K562 (cell line): Measurements from ENCODE around the gene CAB39. TPM values are rescaled to one million over a fixed set of nuclear protein-coding genes. Genes with fewer than 3 reads are reported as not detected.

Source experiments
- ATAC-seq: fragments of 200-7000 bp; cut with Tn5 transposase; 3 replicates; pipeline ENCODE4 v1.9.1; 2020; ENCODE audit warnings: moderate library complexity
- BruUV-seq: library from RNA; stranded (reverse); fragments of 400-500 nt; replicated peaks from 2 replicates; lab custom pipeline; 2021; lab: Mats Ljungman, UMichigan
- CTCF ChIA-PET: fragments of 300-600 bp; formaldehyde crosslinking; extraction: SDS; loops from one replicate; lab custom pipeline; 2021; ENCODE audit warnings: low intra/inter-chr PET ratio; lab: Yijun Ruan, JAX
- POLR2A ChIA-PET: fragments of 300-600, 350-650 bp; sonication (Branson Sonifier 250); formaldehyde crosslinking; extraction: SDS; loops from one replicate; lab custom pipeline; 2021; ENCODE audit warnings: antibody characterized with exemption, inconsistent platforms; lab: Yijun Ruan, JAX
- DNase-seq, 4 experiments: peaks; one replicate each; pipeline versions ENCODE4 v3.0.0 to v3.0.0-alpha.2; 2011 to 2018; ENCODE audit warnings: low spot score in 3 of 4, mixed read lengths in 3 of 4; ENCODE audit errors: extremely low read depth in 1 of 4
- FAIRE-seq: peaks from 2 replicates; lab custom pipeline; 2011; peaks lifted over from hg19 to GRCh38; lab: Jason Lieb, UNC
- H2AFZ ChIP-seq: 2 replicates; pipeline ENCODE4 v1.6.0; 2011; ENCODE audit warnings: low read depth, low read length, control low read depth, inconsistent platforms
- H3K27ac ChIP-seq: fragments of 200-600 bp; 3 replicates; pipeline ENCODE4 v1.8.0; 2011; ENCODE audit warnings: low read depth, mild to moderate bottlenecking, control low read depth, inconsistent platforms, low read length, moderate library complexity, mixed read lengths; ENCODE audit errors: extremely low read depth
- H3K27me3 ChIP-seq, 2 experiments: fragments of 300-600 bp in 1 of 2; 2 replicates in 1 of 2; 3 replicates in 1 of 2; pipeline versions ENCODE4 v1.6.0 to v1.8.0; 2011; ENCODE audit warnings: inconsistent platforms in 2 of 2, low read length in 2 of 2, mild to moderate bottlenecking in 1 of 2, mixed read lengths in 1 of 2, moderate library complexity in 1 of 2; ENCODE audit not compliant: control insufficient read depth in 2 of 2, insufficient read depth in 2 of 2
- H3K36me3 ChIP-seq: fragments of 300-600 bp; 3 replicates; pipeline ENCODE4 v1.8.0; 2011; ENCODE audit warnings: mild to moderate bottlenecking, low read length, inconsistent platforms; ENCODE audit not compliant: control insufficient read depth, insufficient read depth
- H3K4me1 ChIP-seq, 2 experiments: fragments of 200-600 bp in 1 of 2; replicated peaks in 1 of 2; 2 replicates in 1 of 2; 3 replicates in 1 of 2; pipeline versions ENCODE4 v1.5.1 to v1.8.0; 2011; ENCODE audit warnings: inconsistent platforms in 2 of 2, low read length in 2 of 2, mild to moderate bottlenecking in 1 of 2, mixed read lengths in 1 of 2, moderate library complexity in 1 of 2; ENCODE audit not compliant: control insufficient read depth in 2 of 2, insufficient read depth in 2 of 2
- H3K4me2 ChIP-seq: 2 replicates; pipeline ENCODE4 v1.6.1; 2011; ENCODE audit warnings: low read length, control low read depth, inconsistent platforms, mixed read lengths; ENCODE audit not compliant: insufficient read depth
- H3K4me3 ChIP-seq: fragments of 200-600 bp; sonication (generic), shearing (Covaris generic); 2 replicates; pipeline ENCODE4 v1.5.1; 2016; ENCODE audit warnings: control low read depth, inconsistent platforms
- H3K79me2 ChIP-seq: fragments of 200-600 bp; 3 replicates; pipeline ENCODE4 v1.8.0; 2011; ENCODE audit warnings: low read length, inconsistent platforms; ENCODE audit not compliant: control insufficient read depth, insufficient read depth
- H3K9ac ChIP-seq, 2 experiments: 2 replicates each; pipeline versions ENCODE4 v1.6.0 to v1.6.1; 2011; ENCODE audit warnings: low read depth in 2 of 2, low read length in 2 of 2, control low read depth in 1 of 2, inconsistent platforms in 1 of 2, mild to moderate bottlenecking in 1 of 2, mixed read lengths in 1 of 2; ENCODE audit not compliant: insufficient read depth in 1 of 2
- H3K9me1 ChIP-seq: one replicate; pipeline ENCODE4 v1.6.0; 2011; ENCODE audit warnings: inconsistent platforms, mild to moderate bottlenecking, low read length, moderate library complexity; ENCODE audit not compliant: control insufficient read depth, insufficient read depth
- H3K9me3 ChIP-seq: replicated peaks from 2 replicates; pipeline ENCODE4 v1.5.1; 2011; ENCODE audit warnings: low read depth, low read length, inconsistent platforms; ENCODE audit not compliant: control insufficient read depth, insufficient read depth
- H4K20me1 ChIP-seq: replicated peaks from 2 replicates; pipeline ENCODE4 v1.6.1; 2011; ENCODE audit warnings: low read length, inconsistent platforms, mixed read lengths; ENCODE audit not compliant: control insufficient read depth, insufficient read depth
- CXXC5 ChIP-seq: fragments of 250-450 bp; sonication (Bioruptor Pico); IDR thresholded peaks from 2 replicates; pipeline ENCODE4 v1.8.0; 2022; ENCODE audit warnings: inconsistent platforms, mild to moderate bottlenecking, moderate library complexity
- FOXA3 ChIP-seq, 2 experiments: fragments of 450-650 bp in 1 of 2; sonication (generic) in 1 of 2; formaldehyde crosslinking; IDR thresholded peaks in 1 of 2; conservative IDR thresholded peaks in 1 of 2; 2 replicates each; pipeline versions ENCODE4 v1.4.0 to v1.8.0; 2020 to 2022; ENCODE audit warnings: mild to moderate bottlenecking in 2 of 2, missing genetic modification reagents in 1 of 2
- KDM4B ChIP-seq, 2 experiments: fragments of 450-650 bp in 1 of 2; sonication (generic) in 1 of 2; IDR thresholded peaks; 2 replicates each; pipeline ENCODE4 v1.6.1; 2016 to 2017; ENCODE audit warnings: borderline replicate concordance in 2 of 2, antibody characterized with exemption in 1 of 2, low read depth in 1 of 2, mild to moderate bottlenecking in 1 of 2
- NUFIP1 ChIP-seq: fragments of 450-650 bp; IDR thresholded peaks from 2 replicates; pipeline ENCODE4 v1.6.1; 2018; ENCODE audit not compliant: partially characterized antibody
- TAF1 ChIP-seq: IDR thresholded peaks from 2 replicates; pipeline ENCODE4 v1.6.1; 2011; ENCODE audit warnings: mild to moderate bottlenecking, low read length, moderate library complexity; ENCODE audit not compliant: insufficient read depth, control insufficient read depth, severe bottlenecking; ENCODE audit errors: extremely low read depth
- ZNF354B ChIP-seq: fragments of 250-450 bp; sonication (Bioruptor Pico); IDR thresholded peaks from 2 replicates; pipeline ENCODE4 v1.4.0; 2020
- ZNF699 ChIP-seq: fragments of 250-450 bp; sonication (Bioruptor Pico); IDR thresholded peaks from 2 replicates; pipeline ENCODE4 v1.8.0; 2021; ENCODE audit warnings: mild to moderate bottlenecking, moderate library complexity; ENCODE audit not compliant: insufficient replicate concordance
- WGBS: fragments of 100-300 bp; shearing (Covaris generic); methylation state at CpG from one replicate; pipeline ENCODE4 v1.1.6; 2016; ENCODE audit warnings: low coverage, mixed read lengths; ENCODE audit not compliant: insufficient coverage; ENCODE audit errors: missing lambda C conversion rate; 5-methylcytosine and 5-hydroxymethylcytosine counted together
- in situ Hi-C: fragments of 300-500 bp; cut with MboI; formaldehyde crosslinking; loops from 4 replicates; pipeline ENCODE4 v1.15.0; 2018; ENCODE audit warnings: inconsistent platforms, mixed read lengths
- intact Hi-C: fragments of 100-400 bp; cut with micrococcal nuclease; formaldehyde crosslinking; loops from 2 replicates; pipeline ENCODE4 v1.14.2; 2022
- polyA plus RNA-seq, 8 experiments: library from polyadenylated mRNA; depleted of rRNA in 4 of 8; stranded (reverse) in 5 of 8; unstranded in 3 of 8; fragments of >200 nt; fragmentation: Nextera tagmentation in 2 of 8; fragmentation: Illumina TruSeq in 1 of 8; extraction: Ambion mirVana in 2 of 8; extraction: Trizol in 1 of 8; gene quantifications; 2 replicates each; pipeline versions ENCODE4 v1.2.1 to v1.2.3, GENCODE V29; 2011 to 2014; ENCODE audit warnings: inconsistent platforms in 1 of 8, missing spikeins in 1 of 8
- total RNA-seq, 7 experiments: library from RNA; depleted of rRNA in 6 of 7; stranded (reverse); fragments of >200 nt in 6 of 7; fragmentation: Illumina TruSeq in 2 of 7; extraction: Trizol in 2 of 7; gene quantifications; 2 replicates each; pipeline versions ENCODE4 v1.2.1 to v1.2.3, GENCODE V29; 2011 to 2021; ENCODE audit warnings: low replicate concordance in 1 of 7
- TF ChIP-seq, protein P1 (sequence below): fragments of 450-650 bp; IDR thresholded peaks from 2 replicates; pipeline ENCODE4 v1.7.1; 2018; ENCODE audit warnings: mild to moderate bottlenecking, low read depth; ENCODE audit not compliant: partially characterized antibody

The CAB39 gene
- total and polyA plus RNA-seq, 9 of the 15 experiments (the other 6 are each of a cell fraction or from before 2014, with no cell fraction given), result 27.2 to 94.4 (median 70.1) TPM

GRCh38 chr2:230703514-230703913, 9.1 kb upstream of the CAB39 start:
- no peaks in the 10 kb centered on the region for H3K36me3 ChIP-seq
- POLR2A ChIA-PET, result no interaction called here
- ATAC-seq, result no peak
- TF ChIP-seq, protein P1, sequence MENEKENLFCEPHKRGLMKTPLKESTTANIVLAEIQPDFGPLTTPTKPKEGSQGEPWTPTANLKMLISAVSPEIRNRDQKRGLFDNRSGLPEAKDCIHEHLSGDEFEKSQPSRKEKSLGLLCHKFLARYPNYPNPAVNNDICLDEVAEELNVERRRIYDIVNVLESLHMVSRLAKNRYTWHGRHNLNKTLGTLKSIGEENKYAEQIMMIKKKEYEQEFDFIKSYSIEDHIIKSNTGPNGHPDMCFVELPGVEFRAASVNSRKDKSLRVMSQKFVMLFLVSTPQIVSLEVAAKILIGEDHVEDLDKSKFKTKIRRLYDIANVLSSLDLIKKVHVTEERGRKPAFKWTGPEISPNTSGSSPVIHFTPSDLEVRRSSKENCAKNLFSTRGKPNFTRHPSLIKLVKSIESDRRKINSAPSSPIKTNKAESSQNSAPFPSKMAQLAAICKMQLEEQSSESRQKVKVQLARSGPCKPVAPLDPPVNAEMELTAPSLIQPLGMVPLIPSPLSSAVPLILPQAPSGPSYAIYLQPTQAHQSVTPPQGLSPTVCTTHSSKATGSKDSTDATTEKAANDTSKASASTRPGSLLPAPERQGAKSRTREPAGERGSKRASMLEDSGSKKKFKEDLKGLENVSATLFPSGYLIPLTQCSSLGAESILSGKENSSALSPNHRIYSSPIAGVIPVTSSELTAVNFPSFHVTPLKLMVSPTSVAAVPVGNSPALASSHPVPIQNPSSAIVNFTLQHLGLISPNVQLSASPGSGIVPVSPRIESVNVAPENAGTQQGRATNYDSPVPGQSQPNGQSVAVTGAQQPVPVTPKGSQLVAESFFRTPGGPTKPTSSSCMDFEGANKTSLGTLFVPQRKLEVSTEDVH, result no peak
- no peak for TF ChIP-seq ZNF354B
- TF ChIP-seq FOXA3 (CRISPR knock-in tag; conservative IDR thresholded peaks at IDR 0.05 in 1 of 2, IDR thresholded peaks at IDR 0.05 in 1 of 2), result no peak
- TF ChIP-seq ZNF699 (CRISPR knock-in tag), result no peak
- no peak for TF ChIP-seq TAF1
- TF ChIP-seq CXXC5 (CRISPR knock-in tag), result no peak
- no peak for TF ChIP-seq NUFIP1
- TF ChIP-seq KDM4B (IDR thresholded peaks at IDR 0.05; ENCODE audit: borderline replicate concordance in 2 of 2, low read depth in 1 of 2), result no peak

More at GRCh38 chr2:230703514-230703913, 9.1 kb upstream of the CAB39 start:
- Histone ChIP-seq H2AFZ (no peak overlapping the region), H3K79me2 (no peaks in the 10 kb centered on the region), H4K20me1 (no peaks in the 10 kb centered on the region), H3K9me1 (no peaks in the 10 kb centered on the region), H3K9ac (no peak overlapping the region), H3K9me3 (no peaks in the 10 kb centered on the region; the same call in 1 of the 2 replicates), H3K4me2 (no peak overlapping the region), H3K27ac (no peak overlapping the region), H3K4me3 (no peak overlapping the region), H3K27me3 (no peaks in the 10 kb centered on the region), H3K4me1 (no peaks in the 10 kb centered on the region; a peak in 1 of 5 replicates)
- no peak for DNase-seq
- WGBS, result 28% methylated on average over 2 of the region's 3 CpGs
- intact Hi-C loops (no loop called here), in situ Hi-C loops (no loop called here)
- no peak for FAIRE-seq
- BruUV-seq, result no TSS peak
- CTCF ChIA-PET, result no interaction called here
